ENCODE measurements around the gene CLEC14A. TPM values are rescaled to one million over a fixed set of nuclear protein-coding genes. Genes with fewer than 3 reads are reported as not detected.
A peak's percentile ranks its signal among the peaks of the same experiment; 100 is the strongest.

The CLEC14A gene
- total RNA-seq, result 10 to 100 TPM; 34.7 to 73.8 TPM
- polyA plus RNA-seq (ENCODE audit: insufficient read length in 6 of 6), result 10 to 100 TPM; 48.4 to 67.4 (median 58.5) TPM
- long read RNA-seq, donor 1, transcript CLEC14A-201 (1 exons, 2,267 nt), result major isoform, 235 of 235 reads
- long read RNA-seq, donor 1, partial matches to known transcripts, result 0 of 235 reads
- long read RNA-seq, donor 1, other reads (novel, unspliced or antisense), result 0 of 235 reads
- long read RNA-seq, donor 2, transcript CLEC14A-201 (1 exons, 2,267 nt), result major isoform, 230 of 230 reads
- long read RNA-seq, donor 2, partial matches to known transcripts, result 0 of 230 reads
- long read RNA-seq, donor 2, other reads (novel, unspliced or antisense), result 0 of 230 reads
- long read RNA-seq, donor 3, transcript CLEC14A-201 (1 exons, 2,267 nt), result major isoform, 182 of 182 reads
- long read RNA-seq, donor 3, partial matches to known transcripts, result 0 of 182 reads
- long read RNA-seq, donor 3, other reads (novel, unspliced or antisense), result 0 of 182 reads
- long read RNA-seq, donor 4, transcript CLEC14A-201 (1 exons, 2,267 nt), result major isoform, 79 of 79 reads
- long read RNA-seq, donor 4, partial matches to known transcripts, result 0 of 79 reads
- long read RNA-seq, donor 4, other reads (novel, unspliced or antisense), result 0 of 79 reads
- long read RNA-seq, donor 5, transcript CLEC14A-201 (1 exons, 2,267 nt), result major isoform, 193 of 193 reads
- long read RNA-seq, donor 5, partial matches to known transcripts, result 0 of 193 reads
- long read RNA-seq, donor 5, other reads (novel, unspliced or antisense), result 0 of 193 reads
- long read RNA-seq, donor 6, transcript CLEC14A-201 (1 exons, 2,267 nt), result major isoform, 172 of 172 reads
- long read RNA-seq, donor 6, partial matches to known transcripts, result 0 of 172 reads
- long read RNA-seq, donor 6, other reads (novel, unspliced or antisense), result 0 of 172 reads
- long read RNA-seq, donor 7, transcript CLEC14A-201 (1 exons, 2,267 nt), result major isoform, 89 of 89 reads
- long read RNA-seq, donor 7, partial matches to known transcripts, result 0 of 89 reads
- long read RNA-seq, donor 7, other reads (novel, unspliced or antisense), result 0 of 89 reads
- long read RNA-seq, donor 8, transcript CLEC14A-201 (1 exons, 2,267 nt), result major isoform, 163 of 163 reads
- long read RNA-seq, donor 8, partial matches to known transcripts, result 0 of 163 reads
- long read RNA-seq, donor 8, other reads (novel, unspliced or antisense), result 0 of 163 reads
- long read RNA-seq, donor 9, transcript CLEC14A-201 (1 exons, 2,267 nt), result major isoform, 6 of 6 reads
- long read RNA-seq, donor 9, partial matches to known transcripts, result 0 of 6 reads
- long read RNA-seq, donor 9, other reads (novel, unspliced or antisense), result 0 of 6 reads
- long read RNA-seq, donor 10, transcript CLEC14A-201 (1 exons, 2,267 nt), result major isoform, 220 of 220 reads
- long read RNA-seq, donor 10, partial matches to known transcripts, result 0 of 220 reads
- long read RNA-seq, donor 10, other reads (novel, unspliced or antisense), result 0 of 220 reads
- long read RNA-seq, donor 11, transcript CLEC14A-201 (1 exons, 2,267 nt), result major isoform, 44 of 44 reads
- long read RNA-seq, donor 11, partial matches to known transcripts, result 0 of 44 reads
- long read RNA-seq, donor 11, other reads (novel, unspliced or antisense), result 0 of 44 reads
- long read RNA-seq, donor 12, transcript CLEC14A-201 (1 exons, 2,267 nt), result major isoform, 134 of 134 reads
- long read RNA-seq, donor 12, partial matches to known transcripts, result 0 of 134 reads
- long read RNA-seq, donor 12, other reads (novel, unspliced or antisense), result 0 of 134 reads

GRCh38 chr14:38255673-38256532 is at the start of gene CLEC14A:
CLEC14A (minus strand) TSS chr14:38256093; CDS start chr14:38256022, 71 bp downstream.
- Histone ChIP-seq H3K27ac (peak within 1 kb of the TSS; percentile 79 to 89), H3K9me3 (no peaks in the 10 kb centered on the region), H3K27me3 (peaks cover 25 to 46% of the 10 kb centered on the region in 2 donors), H3K4me3 (peak within 1 kb of the TSS; percentile 23 to 42), H3K36me3 (no peaks in the 10 kb centered on the region), H3K4me1 (peaks cover 0 to 15% of the 10 kb centered on the region in 2 donors)
- ATAC-seq, result peak; percentile 67
- intact Hi-C loops (cut with DNase I), result loop anchor here in 1 of 2 donors (5.0 kb wide), 1 partner anchor 36 kb away; no protein-coding TSS in a partner anchor
- TF ChIP-seq CTCF (IDR thresholded peaks at IDR 0.05), result no peak
- peak; percentile 36 to 83 (median 56) for DNase-seq

GRCh38 chr14:38302966-38303365 is 47.1 kb upstream of the CLEC14A start:
- Histone ChIP-seq H3K9me3 (peaks cover 0 to 4% of the 10 kb centered on the region in 2 donors), H3K36me3 (no peaks in the 10 kb centered on the region), H3K27ac (no peak overlapping the region), H3K4me1 (no peaks in the 10 kb centered on the region), H3K4me3 (no peak overlapping the region), H3K27me3 (no peaks in the 10 kb centered on the region)
- no peak for DNase-seq
- ATAC-seq, result no peak
- intact Hi-C loops (cut with DNase I), result no loop called here
- TF ChIP-seq CTCF (IDR thresholded peaks at IDR 0.05), result no peak

- peaks cover 0 to 4% of the 10 kb centered on the region in 2 donors for H3K9me3 ChIP-seq
- ATAC-seq, result no peak
- no peaks in the 10 kb centered on the region for H3K4me1 ChIP-seq
- DNase-seq, result peak in 1 of 4 donors; percentile 25
- H3K36me3 ChIP-seq, result no peaks in the 10 kb centered on the region
- TF ChIP-seq CTCF (IDR thresholded peaks at IDR 0.05), result no peak
- no peaks in the 10 kb centered on the region for H3K27me3 ChIP-seq
- intact Hi-C loops (cut with DNase I), result no loop called here
- H3K27ac ChIP-seq, result no peak overlapping the region
- no peak overlapping the region for H3K4me3 ChIP-seq
Observed at GRCh38 chr14:38302034-38302433, 46.1 kb upstream of the CLEC14A start.

GRCh38 chr14:38297681-38298080 is 41.8 kb upstream of the CLEC14A start:
- Histone ChIP-seq H3K27ac (no peak overlapping the region), H3K27me3 (no peaks in the 10 kb centered on the region), H3K36me3 (no peaks in the 10 kb centered on the region), H3K4me1 (no peaks in the 10 kb centered on the region), H3K4me3 (no peak overlapping the region), H3K9me3 (no peaks in the 10 kb centered on the region)
- ATAC-seq (no peak), DNase-seq (peak in 1 of 4 donors; percentile 18)
- intact Hi-C loops (cut with DNase I), result no loop called here
- TF ChIP-seq CTCF (IDR thresholded peaks at IDR 0.05), result no peak

Measured in left lung (tissue), 14 donors.